ENCODE results near the gene MIEF1. TPM values are rescaled to one million over a fixed set of nuclear protein-coding genes. Genes with fewer than 3 reads are reported as not detected.

The MIEF1 gene
- total and polyA plus RNA-seq, 2 donors (not counting 1 experiment from before 2014, with no cell fraction given) = 9.8 to 37.2 TPM

GRCh38 chr22:39530692-39531331, 28.7 kb downstream of the MIEF1 start:
- no peaks in the 10 kb centered on the region for H3K27me3 Mint-ChIP-seq
- peak overlapping the region; percentile 91 for H3K4me3 Mint-ChIP-seq
- no peak overlapping the region for H3K27ac ChIP-seq (ENCODE audit: low read length in 2 of 2)

More at GRCh38 chr22:39530692-39531331, 28.7 kb downstream of the MIEF1 start:
- intact Hi-C loops (cut with micrococcal nuclease) = loop anchor here (5.0 kb wide), 1 partner anchor 646 kb away; the partner anchor contains the start of gene TNRC6B
- Histone ChIP-seq H3K36me3 (replicated peaks in 1 of 2; ENCODE audit: control extremely low read depth in 1 of 2, control insufficient read depth in 1 of 2, extremely low read depth in 1 of 2, insufficient read depth in 2 of 2, low read length in 1 of 2) (peaks cover 0 to 33% of the 10 kb centered on the region in 2 experiments), H3K27me3 (replicated peaks in 1 of 4; ENCODE audit: control extremely low read depth in 1 of 4, control insufficient read depth in 3 of 4, insufficient read depth in 4 of 4, low read length in 3 of 4) (peaks cover 0 to 5% (median 0%) of the 10 kb centered on the region in 4 experiments), H3K4me2 (replicated peaks; ENCODE audit: low read depth, low read length, poor library complexity, severe bottlenecking) (peak overlapping the region; percentile 97), H3K9me3 (ENCODE audit: control extremely low read depth in 1 of 3, control insufficient read depth in 2 of 3, insufficient read depth in 1 of 3, low read length in 2 of 3) (peaks cover 0 to 7% (median 0%) of the 10 kb centered on the region in 3 donors), H3K4me3 (ENCODE audit: control extremely low read depth in 1 of 5, extremely low read depth in 1 of 5, insufficient read depth in 1 of 5, low read depth in 2 of 5, low read length in 4 of 5) (no peak overlapping the region), H3K4me1 (ENCODE audit: control insufficient read depth in 2 of 2, insufficient read depth in 2 of 2, low read length in 2 of 2) (peaks cover 55 to 73% of the 10 kb centered on the region in 2 donors), H2AFZ (ENCODE audit: insufficient read depth, low read depth, low read length, poor library complexity, severe bottlenecking) (no peak overlapping the region), H3K79me2 (ENCODE audit: control insufficient read depth, insufficient read depth, low read length) (peaks cover 56% of the 10 kb centered on the region), H4K20me1 (ENCODE audit: control insufficient read depth, insufficient read depth, low read length, poor library complexity, severe bottlenecking) (peaks cover 46% of the 10 kb centered on the region), H3K9ac (ENCODE audit: low read length) (no peak overlapping the region)
- no peak for TF ChIP-seq CTCF (IDR thresholded peaks at IDR 0.05)
- no peak for TF ChIP-seq EZH2 (IDR thresholded peaks at IDR 0.05; ENCODE audit: borderline replicate concordance, insufficient read depth, low read depth, low read length, poor library complexity, severe bottlenecking)
- Mint-ChIP-seq H3K27ac (peak overlapping the region; percentile 69), H3K9me3 (ENCODE audit: insufficient read depth) (no peaks in the 10 kb centered on the region), H3K4me1 (peaks cover 64% of the 10 kb centered on the region)
- peak; percentile 56 for DNase-seq
- ChIA-PET CTCF (interaction anchor here (0.8 to 13.4 kb wide), 14 partner anchors 10 to 818 kb away, joined by 3 to 328 read pairs (median 8); partner anchors contain the start of genes ATF4, RPL3 and TAB1), POLR2A (interaction anchor here (1.0 to 6.3 kb wide), 3 partner anchors 10 to 214 kb away, joined by 3 to 57 read pairs (median 11); partner anchors contain the start of genes ATF4 and TAB1)
- WGBS (ENCODE audit: insufficient coverage) = 78% methylated on average over 8 of the region's 9 CpGs
- no peak for ATAC-seq (ENCODE audit: low read depth)

All from B cell (primary cell).